Muscle layer of duodenum (tissue), 2 donors: ENCODE results near the gene KATNIP.

Experiments used
- H3K27ac ChIP-seq: one replicate; pipeline ENCODE4 v1.7.0; 2013; ENCODE audit warnings: mild to moderate bottlenecking, low read length
- H3K27me3 ChIP-seq: one replicate; pipeline ENCODE4 v1.7.0; 2013; ENCODE audit warnings: low read depth, mild to moderate bottlenecking, control low read depth, low read length
- H3K36me3 ChIP-seq, 2 donors: one replicate each; pipeline ENCODE4 v1.7.0; 2013; ENCODE audit warnings: low read length in 2 of 2, control low read depth in 1 of 2, mild to moderate bottlenecking in 1 of 2; ENCODE audit not compliant: insufficient read depth in 2 of 2, control insufficient read depth in 1 of 2
- H3K4me1 ChIP-seq, 2 donors: one replicate each; pipeline ENCODE4 v1.7.0; 2013; ENCODE audit warnings: low read length in 2 of 2, mild to moderate bottlenecking in 2 of 2, control low read depth in 1 of 2, moderate library complexity in 1 of 2; ENCODE audit not compliant: insufficient read depth in 2 of 2, control insufficient read depth in 1 of 2
- H3K4me3 ChIP-seq, 2 donors: one replicate each; pipeline ENCODE4 v1.7.0; 2013; ENCODE audit warnings: low read length in 2 of 2, low read depth in 1 of 2, mild to moderate bottlenecking in 1 of 2
- H3K9me3 ChIP-seq, 2 donors: one replicate each; pipeline ENCODE4 v1.7.0; 2013; ENCODE audit warnings: low read length in 2 of 2, control low read depth in 1 of 2, mild to moderate bottlenecking in 1 of 2; ENCODE audit not compliant: control insufficient read depth in 1 of 2
- donor health status: healthy.

Gene KATNIP

DNA sequence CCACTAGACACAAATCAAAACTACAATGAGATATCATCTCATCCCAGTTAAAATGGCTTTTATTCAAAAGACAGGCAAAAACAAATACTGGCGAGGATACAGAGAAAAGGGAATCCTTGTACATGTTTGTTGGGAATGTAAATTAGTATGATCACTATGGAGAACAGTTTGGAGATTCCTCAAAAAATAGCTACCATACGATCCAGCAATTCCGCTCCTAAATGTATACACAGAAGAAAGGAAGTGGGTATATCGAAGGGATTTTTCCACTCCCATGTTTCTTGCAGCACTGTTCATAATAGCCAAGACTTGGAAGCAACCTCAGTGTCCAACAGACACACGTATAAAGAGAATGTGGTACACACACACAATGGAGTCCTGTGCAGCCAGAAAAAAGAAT lies 35.3 kb downstream of the KATNIP start:
- Histone ChIP-seq H3K27ac (no peak overlapping the region), H3K27me3 (no peaks in the 10 kb centered on the region), H3K9me3 (peaks cover 0 to 4% of the 10 kb centered on the region in 2 donors), H3K4me3 (no peak overlapping the region), H3K4me1 (no peaks in the 10 kb centered on the region), H3K36me3 (peaks cover 8 to 12% of the 10 kb centered on the region in 2 donors)

DNA sequence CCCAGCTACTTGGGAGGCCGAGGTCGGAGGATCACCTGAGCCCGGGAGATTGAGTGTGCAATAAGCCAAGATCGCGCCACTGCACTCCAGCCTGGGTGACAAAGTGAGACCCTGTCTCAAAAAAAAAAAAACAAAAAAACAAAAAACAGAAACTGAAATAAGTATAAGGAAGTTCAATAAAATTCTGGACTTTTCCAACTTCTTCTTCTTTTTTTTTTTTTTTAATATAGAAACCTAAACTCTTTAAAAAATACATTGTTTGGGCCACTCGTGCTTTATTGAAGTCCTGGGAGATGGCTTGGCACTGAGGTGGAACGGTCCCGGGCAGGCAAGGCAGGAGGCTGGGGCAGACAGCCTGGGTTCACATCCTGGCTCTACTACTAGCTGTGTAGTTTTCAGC lies 36.8 kb downstream of the KATNIP start:
- Histone ChIP-seq H3K27ac (no peak overlapping the region), H3K4me1 (no peaks in the 10 kb centered on the region), H3K4me3 (no peak overlapping the region), H3K36me3 (peaks cover 8 to 15% of the 10 kb centered on the region in 2 donors), H3K27me3 (no peaks in the 10 kb centered on the region), H3K9me3 (peaks cover 0 to 4% of the 10 kb centered on the region in 2 donors)

DNA sequence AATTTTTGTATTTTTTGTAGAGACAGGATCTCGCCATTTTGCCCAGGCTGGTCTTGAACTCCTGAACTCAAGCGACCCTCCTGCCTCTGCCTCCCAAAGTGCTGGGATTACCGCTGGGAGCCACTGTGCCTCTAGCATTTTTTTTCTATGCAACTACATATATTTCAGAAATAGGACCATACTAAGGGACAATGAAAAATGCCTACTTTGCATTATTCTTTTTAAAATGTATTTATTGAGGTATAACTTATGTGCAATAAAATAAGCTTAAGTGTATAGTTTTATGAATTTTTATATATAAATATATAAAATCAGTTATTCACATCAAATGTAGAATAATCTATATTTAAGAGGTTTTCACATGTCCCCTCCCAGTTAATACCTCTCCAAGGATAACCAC lies 38.1 kb downstream of the KATNIP start:
- H3K4me1 ChIP-seq, result no peaks in the 10 kb centered on the region
- H3K27ac ChIP-seq, result no peak overlapping the region
- H3K27me3 ChIP-seq, result no peaks in the 10 kb centered on the region
- H3K36me3 ChIP-seq, result peaks cover 3 to 13% of the 10 kb centered on the region in 2 donors
- H3K9me3 ChIP-seq, result peaks cover 0 to 4% of the 10 kb centered on the region in 2 donors
- no peak overlapping the region for H3K4me3 ChIP-seq

DNA sequence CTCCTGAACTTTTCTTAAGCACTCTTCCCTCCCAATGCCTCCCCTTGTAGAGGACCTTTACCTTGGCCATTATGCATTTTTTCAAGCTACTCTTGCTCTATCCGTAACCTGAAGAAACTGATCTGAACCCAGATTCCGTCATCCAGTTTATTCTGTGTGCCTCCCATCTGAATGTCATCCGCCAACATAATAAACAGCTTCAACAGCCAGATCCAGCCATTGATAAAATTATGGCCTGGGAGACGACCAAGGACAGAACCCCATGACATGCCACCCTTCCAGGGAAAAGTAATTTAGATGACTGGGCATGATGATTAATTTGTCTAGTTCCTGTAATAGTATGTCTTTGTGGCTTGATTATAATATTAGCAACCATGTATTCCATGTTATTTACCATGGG lies 41.9 kb downstream of the KATNIP start:
- peaks cover 0 to 4% of the 10 kb centered on the region in 2 donors for H3K9me3 ChIP-seq
- H3K4me1 ChIP-seq, result no peaks in the 10 kb centered on the region
- peaks cover 0 to 5% of the 10 kb centered on the region in 2 donors for H3K36me3 ChIP-seq
- no peak overlapping the region for H3K4me3 ChIP-seq
- no peaks in the 10 kb centered on the region for H3K27me3 ChIP-seq
- no peak overlapping the region for H3K27ac ChIP-seq

DNA sequence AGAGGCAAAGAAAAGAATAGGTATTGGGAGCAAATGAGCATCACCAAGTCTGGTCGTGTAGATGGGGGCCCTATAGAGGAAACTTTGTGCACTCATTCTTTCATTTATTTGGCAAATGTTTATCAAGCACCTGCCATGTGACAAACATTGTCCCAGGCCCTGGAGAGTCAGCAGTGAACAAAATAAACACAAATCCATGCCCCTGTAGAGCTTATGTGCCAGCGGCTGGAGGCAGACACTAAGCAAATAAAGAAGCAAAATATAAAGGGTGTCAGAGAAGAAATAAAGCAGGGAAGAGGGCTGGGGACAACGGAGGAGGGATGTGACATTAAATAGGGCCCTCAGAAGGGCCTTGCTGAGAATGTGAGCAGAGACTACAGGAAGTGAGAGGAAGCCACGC lies 45.5 kb downstream of the KATNIP start:
- Histone ChIP-seq H3K36me3 (peaks cover 0 to 15% of the 10 kb centered on the region in 2 donors), H3K9me3 (no peaks in the 10 kb centered on the region), H3K27ac (no peak overlapping the region)

DNA sequence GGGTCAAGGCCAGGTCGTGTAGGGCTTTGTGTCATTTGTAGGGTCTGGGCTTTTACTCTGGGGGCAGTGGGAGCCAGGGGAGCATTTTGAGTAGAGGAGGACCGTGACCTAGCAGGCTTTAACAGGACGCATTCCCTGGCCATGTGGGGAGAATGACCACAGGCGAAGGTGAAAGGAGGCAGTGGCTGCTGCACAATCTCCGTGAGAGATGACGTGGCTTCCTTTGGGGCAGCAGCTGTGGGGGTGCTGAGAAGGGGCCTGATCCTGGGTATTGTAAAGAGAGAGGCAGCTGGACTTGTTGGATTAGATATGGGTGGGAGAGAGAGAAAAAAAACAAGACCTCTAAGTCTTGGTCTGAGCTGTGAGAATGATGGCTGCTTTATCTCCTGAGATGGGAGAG lies 46.0 kb downstream of the KATNIP start:
- Histone ChIP-seq H3K27me3 (no peaks in the 10 kb centered on the region), H3K27ac (no peak overlapping the region), H3K4me1 (no peaks in the 10 kb centered on the region), H3K9me3 (no peaks in the 10 kb centered on the region), H3K36me3 (peaks cover 0 to 15% of the 10 kb centered on the region in 2 donors), H3K4me3 (no peak overlapping the region)

More for the DNA sequence above, 45.5 kb downstream of the KATNIP start:
- no peaks in the 10 kb centered on the region for H3K4me1 ChIP-seq
- H3K27me3 ChIP-seq, result no peaks in the 10 kb centered on the region
- H3K4me3 ChIP-seq, result no peak overlapping the region

DNA sequence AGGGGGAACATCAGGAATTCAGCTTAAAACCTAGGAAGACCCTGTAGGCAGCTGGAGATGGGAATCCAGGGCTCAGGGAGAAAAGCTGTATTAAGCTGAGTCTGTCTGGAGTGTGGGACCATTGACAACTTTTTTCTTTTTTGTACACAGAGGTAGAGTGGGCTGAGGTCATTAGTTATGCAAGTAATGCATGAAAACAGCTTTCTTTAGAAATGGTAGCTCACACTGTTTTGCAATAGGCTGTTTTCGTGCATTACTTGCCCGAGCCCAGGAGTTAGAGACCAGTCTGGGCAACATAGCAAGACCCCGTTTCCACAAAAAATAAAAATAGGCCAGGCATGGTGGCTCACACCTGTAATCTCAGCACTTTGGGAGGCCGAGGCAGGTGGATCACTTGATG lies 46.5 kb downstream of the KATNIP start:
- no peak overlapping the region for H3K27ac ChIP-seq
- no peaks in the 10 kb centered on the region for H3K9me3 ChIP-seq
- H3K36me3 ChIP-seq, result peaks cover 0 to 15% of the 10 kb centered on the region in 2 donors
- no peaks in the 10 kb centered on the region for H3K4me1 ChIP-seq
- H3K27me3 ChIP-seq, result no peaks in the 10 kb centered on the region
- no peak overlapping the region for H3K4me3 ChIP-seq

DNA sequence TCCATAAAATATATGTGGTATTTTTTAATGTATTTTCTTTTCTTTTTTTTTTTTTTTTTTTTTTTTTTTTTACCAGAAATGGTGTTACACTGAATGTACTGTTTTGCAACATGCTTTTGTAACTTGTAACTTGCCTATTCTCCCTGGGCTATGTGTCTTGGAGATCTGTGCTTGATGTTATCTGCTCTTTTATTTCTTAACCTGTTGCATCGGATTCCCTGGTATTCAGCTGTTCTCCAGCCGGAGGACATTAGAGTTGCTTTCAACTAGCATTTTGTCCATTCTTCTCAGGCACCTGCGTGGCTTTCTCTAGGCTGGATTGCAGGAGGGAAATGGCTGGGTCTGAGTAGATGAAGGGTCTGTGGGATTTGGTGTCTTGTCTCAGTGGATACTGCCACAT lies 47.4 kb downstream of the KATNIP start:
- H3K4me1 ChIP-seq, result no peaks in the 10 kb centered on the region
- no peak overlapping the region for H3K27ac ChIP-seq
- no peaks in the 10 kb centered on the region for H3K27me3 ChIP-seq
- no peaks in the 10 kb centered on the region for H3K9me3 ChIP-seq
- no peak overlapping the region for H3K4me3 ChIP-seq
- peaks cover 0 to 10% of the 10 kb centered on the region in 2 donors for H3K36me3 ChIP-seq

DNA sequence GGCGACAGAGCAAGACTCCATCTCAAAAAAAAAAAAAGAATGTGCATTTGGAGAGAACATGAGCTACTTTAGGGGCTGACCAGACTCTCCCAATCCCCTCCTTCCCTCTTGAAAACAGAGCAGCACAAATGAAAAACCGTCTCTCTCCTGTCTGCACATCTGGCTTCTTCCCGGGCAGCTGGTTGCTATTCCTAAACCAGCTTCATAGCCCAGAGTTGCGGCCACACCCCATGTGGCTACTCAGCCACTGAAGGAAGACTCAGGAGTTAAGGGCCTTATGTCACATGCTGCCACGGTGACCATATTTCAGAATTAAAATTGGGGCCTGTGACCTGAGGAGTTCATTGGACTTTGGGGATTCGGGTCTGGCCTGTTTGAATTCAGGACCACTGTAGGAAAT lies 48.3 kb downstream of the KATNIP start:
- Histone ChIP-seq H3K27me3 (no peaks in the 10 kb centered on the region), H3K27ac (no peak overlapping the region), H3K36me3 (peaks cover 0 to 10% of the 10 kb centered on the region in 2 donors), H3K4me1 (no peaks in the 10 kb centered on the region), H3K4me3 (no peak overlapping the region), H3K9me3 (no peaks in the 10 kb centered on the region)

DNA sequence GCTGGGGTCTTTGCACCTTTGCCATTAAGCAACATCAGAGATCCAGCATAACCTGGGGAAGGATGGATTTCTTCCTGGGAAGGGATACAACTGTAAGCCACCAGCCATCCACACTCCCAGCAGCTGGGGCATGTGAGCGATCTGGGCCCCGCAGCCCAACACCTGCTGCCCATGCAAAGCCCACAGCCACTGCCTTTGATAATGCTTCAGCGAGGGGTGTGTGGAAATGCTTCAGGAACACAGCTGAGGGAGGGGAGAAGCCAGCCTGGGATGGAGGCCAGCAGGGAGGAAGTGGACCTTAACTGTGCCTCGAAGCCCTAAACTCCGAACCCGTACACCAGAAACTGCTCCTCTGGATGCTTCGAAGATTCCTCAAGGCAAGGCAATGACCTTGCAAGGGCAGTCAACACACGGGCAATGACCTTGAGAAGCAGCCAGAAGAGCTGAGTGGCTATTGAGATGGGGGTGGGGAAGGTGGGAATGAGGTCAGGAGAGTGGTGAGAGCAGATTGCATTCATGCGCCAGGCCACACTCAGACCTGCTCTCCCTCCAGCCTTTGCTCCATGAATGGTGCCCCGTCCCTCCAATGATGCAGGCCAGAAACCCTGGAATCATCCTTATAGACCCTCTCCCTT lies 49.1 kb downstream of the KATNIP start:
- peaks cover 0 to 10% of the 10 kb centered on the region in 2 donors for H3K36me3 ChIP-seq
- H3K27me3 ChIP-seq, result no peaks in the 10 kb centered on the region
- H3K4me3 ChIP-seq, result no peak overlapping the region
- H3K9me3 ChIP-seq, result no peaks in the 10 kb centered on the region
- H3K4me1 ChIP-seq, result no peaks in the 10 kb centered on the region
- H3K27ac ChIP-seq, result no peak overlapping the region

DNA sequence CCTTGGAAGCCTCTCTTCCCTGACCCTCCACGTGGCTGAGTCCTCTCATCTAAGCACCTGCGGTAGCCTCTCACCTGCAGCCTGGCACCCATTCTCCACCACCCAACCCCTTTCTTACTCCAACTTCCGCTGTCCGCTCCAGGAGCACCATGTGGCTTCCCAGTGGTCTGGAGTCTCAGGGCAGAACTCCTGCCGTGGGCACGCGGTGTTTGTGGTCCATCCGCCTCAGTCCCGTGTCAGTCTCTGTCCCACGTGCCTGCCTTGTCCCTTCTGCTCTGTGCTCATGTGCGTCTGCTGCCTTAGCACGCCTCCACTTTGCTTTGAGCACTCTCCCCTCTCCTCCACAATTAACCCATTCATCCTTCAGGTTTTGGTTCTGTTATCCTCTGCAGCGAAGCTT lies 49.7 kb downstream of the KATNIP start:
- Histone ChIP-seq H3K27me3 (no peaks in the 10 kb centered on the region), H3K27ac (no peak overlapping the region), H3K9me3 (no peaks in the 10 kb centered on the region), H3K36me3 (peaks cover 0 to 10% of the 10 kb centered on the region in 2 donors), H3K4me3 (no peak overlapping the region), H3K4me1 (no peaks in the 10 kb centered on the region)
